HepG2 (cell line): Measurements from ENCODE around the gene KCNH6. TPM values are rescaled to one million over a fixed set of nuclear protein-coding genes. Genes with fewer than 3 reads are reported as not detected.

Experiments used
- BORCS8-MEF2B ChIP-seq: sonication (generic); formaldehyde crosslinking; IDR thresholded peaks from 2 replicates; pipeline ENCODE4 v1.8.0; 2022; ENCODE audit warnings: mild to moderate bottlenecking, missing genetic modification reagents
- CBX2 ChIP-seq, 2 experiments: fragments of 200-600 bp in 1 of 2; sonication (generic); formaldehyde crosslinking in 1 of 2; IDR thresholded peaks; 2 replicates each; pipeline versions ENCODE4 v1.7.0 to v1.8.1; 2018 to 2022; ENCODE audit warnings: low read depth in 2 of 2, low read length in 1 of 2, mild to moderate bottlenecking in 1 of 2, missing genetic modification reagents in 1 of 2
- HOXA9 ChIP-seq: sonication (generic); formaldehyde crosslinking; IDR thresholded peaks from 2 replicates; pipeline ENCODE4 v1.8.1; 2022; ENCODE audit warnings: missing genetic modification reagents, mild to moderate bottlenecking, moderate library complexity, borderline replicate concordance
- IKZF1 ChIP-seq: fragments of 450-650 bp; IDR thresholded peaks from 2 replicates; pipeline ENCODE4 v1.7.1; 2016
- IRF2 ChIP-seq: IDR thresholded peaks from 2 replicates; pipeline ENCODE4 v1.6.1; 2018; ENCODE audit warnings: missing genetic modification reagents, missing compliant biosample characterization
- KLF6 ChIP-seq: IDR thresholded peaks from 2 replicates; pipeline ENCODE4 v1.8.0; 2016; ENCODE audit warnings: missing biosample characterization, missing genetic modification reagents
- LCORL ChIP-seq, 2 experiments: fragments of 450-650 bp in 1 of 2; sonication (generic) in 1 of 2; formaldehyde crosslinking in 1 of 2; IDR thresholded peaks; 2 replicates each; pipeline versions ENCODE4 v1.5.0 to v1.6.1; 2017 to 2020; ENCODE audit warnings: antibody characterized with exemption in 1 of 2, missing genetic modification reagents in 1 of 2
- MAX ChIP-seq: IDR thresholded peaks from 2 replicates; pipeline ENCODE4 v1.6.1; 2012; ENCODE audit warnings: inconsistent platforms
- PAXIP1 ChIP-seq: sonication (generic); formaldehyde crosslinking; conservative IDR thresholded peaks from 2 replicates; pipeline ENCODE4 v1.4.0; 2020; ENCODE audit warnings: mild to moderate bottlenecking, missing genetic modification reagents, moderate library complexity
- SAFB2 ChIP-seq: sonication (generic); formaldehyde crosslinking; IDR thresholded peaks from 2 replicates; pipeline ENCODE4 v1.5.1; 2020; ENCODE audit warnings: missing genetic modification reagents, low read depth, mild to moderate bottlenecking, borderline replicate concordance
- SETDB1 ChIP-seq: sonication (generic); formaldehyde crosslinking; IDR thresholded peaks from 2 replicates; pipeline ENCODE4 v1.5.1; 2020; ENCODE audit warnings: missing genetic modification reagents, mild to moderate bottlenecking, borderline replicate concordance
- SOX5 ChIP-seq: IDR thresholded peaks from 2 replicates; pipeline ENCODE4 v1.6.1; 2016; ENCODE audit warnings: borderline replicate concordance
- ZBTB7B ChIP-seq: sonication (generic); formaldehyde crosslinking; IDR thresholded peaks from 2 replicates; pipeline ENCODE4 v1.4.0; 2020; ENCODE audit warnings: missing genetic modification reagents
- ZFX ChIP-seq: sonication (generic); formaldehyde crosslinking; IDR thresholded peaks from 2 replicates; pipeline ENCODE4 v1.4.0; 2020; ENCODE audit warnings: mild to moderate bottlenecking, low read depth, missing genetic modification reagents, moderate library complexity
- ZNF260 ChIP-seq: sonication (generic); formaldehyde crosslinking; IDR thresholded peaks from 2 replicates; pipeline ENCODE4 v1.4.0; 2020; ENCODE audit warnings: missing genetic modification reagents, low read depth, mild to moderate bottlenecking, borderline replicate concordance
- ZNF274 ChIP-seq: sonication (generic); formaldehyde crosslinking; IDR thresholded peaks from 2 replicates; pipeline ENCODE4 v1.5.1; 2020; ENCODE audit warnings: mild to moderate bottlenecking, missing genetic modification reagents
- ZNF280D ChIP-seq: sonication (generic); formaldehyde crosslinking; IDR thresholded peaks from 2 replicates; pipeline ENCODE4 v1.5.1; 2020; ENCODE audit warnings: mild to moderate bottlenecking, missing genetic modification reagents
- ZNF33B ChIP-seq: sonication (generic); formaldehyde crosslinking; IDR thresholded peaks from 2 replicates; pipeline ENCODE4 v1.5.1; 2020; ENCODE audit warnings: mild to moderate bottlenecking, missing genetic modification reagents
- ZNF496 ChIP-seq: sonication (generic); formaldehyde crosslinking; IDR thresholded peaks from 2 replicates; pipeline ENCODE4 v1.8.1; 2023; ENCODE audit warnings: mild to moderate bottlenecking, moderate library complexity, missing genetic modification reagents; ENCODE audit not compliant: insufficient replicate concordance
- ZNF792 ChIP-seq: IDR thresholded peaks from 2 replicates; pipeline ENCODE4 v1.6.1; 2016
- ZSCAN30 ChIP-seq: sonication (generic); formaldehyde crosslinking; IDR thresholded peaks from 2 replicates; pipeline ENCODE4 v1.5.0; 2020; ENCODE audit warnings: mild to moderate bottlenecking, missing genetic modification reagents
- polyA plus RNA-seq, 8 experiments: library from polyadenylated mRNA; depleted of rRNA in 3 of 8; stranded (reverse) in 7 of 8; unstranded in 1 of 8; fragments of >200 nt; fragmentation: Illumina TruSeq in 4 of 8; extraction: Trizol in 4 of 8; gene quantifications; 2 replicates each; pipeline versions ENCODE4 v1.2.1 to v1.2.3, GENCODE V29; 2011 to 2016; ENCODE audit warnings: low read depth in 4 of 8, missing spikeins in 1 of 8, mixed read lengths in 1 of 8; ENCODE audit not compliant: insufficient read depth in 1 of 8
- total RNA-seq, 5 experiments: library from RNA; depleted of rRNA; stranded (reverse); fragments of >200 nt; fragmentation: Illumina TruSeq; extraction: Trizol; gene quantifications; 2 replicates each; pipeline ENCODE4 v1.2.3, GENCODE V29; 2016; ENCODE audit warnings: low read depth in 1 of 5
- TF ChIP-seq, protein P1 (sequence below): sonication (generic); formaldehyde crosslinking; IDR thresholded peaks from 2 replicates; pipeline ENCODE4 v1.5.1; 2020; ENCODE audit warnings: missing genetic modification reagents, mild to moderate bottlenecking, borderline replicate concordance
- TF ChIP-seq, protein P2 (sequence below): sonication (generic); IDR thresholded peaks from 2 replicates; pipeline ENCODE4 v1.6.1; 2016; ENCODE audit warnings: low read depth, borderline replicate concordance

The KCNH6 gene
- total and polyA plus RNA-seq, 2 of the 13 experiments (the other 11 are each of a cell fraction or from before 2014, with no cell fraction given) = 0.05 to 0.18 TPM

- TF ChIP-seq SOX5 (CRISPR knock-in tag) (peak; percentile 80), SETDB1 (CRISPR knock-in tag) (no peak), IKZF1 (no peak), ZNF792 (CRISPR knock-in tag) (peak; percentile 74; the same call in 1 of the 2 replicates), ZNF280D (CRISPR knock-in tag) (no peak), ZFX (CRISPR knock-in tag) (0 out of 2 replicates have a peak, but pooled peaks have one; percentile 12), HOXA9 (no peak), ZNF33B (CRISPR knock-in tag) (0 out of 2 replicates have a peak, but pooled peaks have one; percentile 73), ZSCAN30 (CRISPR knock-in tag) (no peak), ZNF260 (no peak), MAX (peak; percentile 86), ZNF274 (peak; percentile 79; the same call in 1 of the 2 replicates), PAXIP1 (peak; percentile 90), CBX2 (IDR thresholded peaks at IDR 0.05; ENCODE audit: low read depth, low read length) (no peak), CBX2 (CRISPR knock-in tag; IDR thresholded peaks at IDR 0.05; ENCODE audit: low read depth) (no peak), BORCS8-MEF2B (CRISPR knock-in tag) (peak; percentile 74; the same call in 1 of the 2 replicates), ZNF496 (CRISPR knock-in tag) (no peak), KLF6 (0 out of 2 replicates have a peak, but pooled peaks have one; percentile 67), SAFB2 (CRISPR knock-in tag) (no peak), LCORL (IDR thresholded peaks at IDR 0.05) (no peak), LCORL (CRISPR knock-in tag; IDR thresholded peaks at IDR 0.05) (peak; percentile 64), IRF2 (peak; percentile 26; the same call in 1 of the 2 replicates), ZBTB7B (CRISPR knock-in tag) (peak; percentile 92)
- TF ChIP-seq, protein P1, sequence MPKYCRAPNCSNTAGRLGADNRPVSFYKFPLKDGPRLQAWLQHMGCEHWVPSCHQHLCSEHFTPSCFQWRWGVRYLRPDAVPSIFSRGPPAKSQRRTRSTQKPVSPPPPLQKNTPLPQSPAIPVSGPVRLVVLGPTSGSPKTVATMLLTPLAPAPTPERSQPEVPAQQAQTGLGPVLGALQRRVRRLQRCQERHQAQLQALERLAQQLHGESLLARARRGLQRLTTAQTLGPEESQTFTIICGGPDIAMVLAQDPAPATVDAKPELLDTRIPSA = no peak
- TF ChIP-seq, protein P2, sequence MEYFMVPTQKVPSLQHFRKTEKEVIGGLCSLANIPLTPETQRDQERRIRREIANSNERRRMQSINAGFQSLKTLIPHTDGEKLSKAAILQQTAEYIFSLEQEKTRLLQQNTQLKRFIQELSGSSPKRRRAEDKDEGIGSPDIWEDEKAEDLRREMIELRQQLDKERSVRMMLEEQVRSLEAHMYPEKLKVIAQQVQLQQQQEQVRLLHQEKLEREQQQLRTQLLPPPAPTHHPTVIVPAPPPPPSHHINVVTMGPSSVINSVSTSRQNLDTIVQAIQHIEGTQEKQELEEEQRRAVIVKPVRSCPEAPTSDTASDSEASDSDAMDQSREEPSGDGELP = peak; percentile 95
Observed at GRCh38 chr17:63579633-63580032, 56.5 kb downstream of the KCNH6 start (continued).
